Duodenal mucosa (tissue), 2 donors: ENCODE measurements around the gene SDK1.
A peak's percentile ranks its signal among the peaks of the same experiment; 100 is the strongest.

Experiments
- H3K27ac ChIP-seq: one replicate; pipeline ENCODE4 v1.7.0; 2013; ENCODE audit warnings: low read depth, low read length
- H3K27me3 ChIP-seq, 2 donors: one replicate each; pipeline ENCODE4 v1.7.0; 2013; ENCODE audit warnings: low read length in 2 of 2, control low read depth in 1 of 2; ENCODE audit not compliant: insufficient read depth in 2 of 2, control insufficient read depth in 1 of 2
- H3K36me3 ChIP-seq, 2 donors: one replicate each; pipeline ENCODE4 v1.7.0; 2013; ENCODE audit warnings: low read length in 2 of 2, control low read depth in 1 of 2; ENCODE audit not compliant: insufficient read depth in 2 of 2, control insufficient read depth in 1 of 2
- H3K4me1 ChIP-seq, 2 donors: one replicate each; pipeline ENCODE4 v1.7.0; 2013; ENCODE audit warnings: low read length in 2 of 2, control low read depth in 1 of 2; ENCODE audit not compliant: insufficient read depth in 2 of 2, control insufficient read depth in 1 of 2
- H3K4me3 ChIP-seq, 2 donors: one replicate each; pipeline ENCODE4 v1.7.0; 2013; ENCODE audit warnings: low read length in 2 of 2, low read depth in 1 of 2
- H3K9ac ChIP-seq, 2 donors: one replicate each; pipeline ENCODE4 v1.7.0; 2013; ENCODE audit warnings: low read length in 2 of 2, low read depth in 1 of 2
- H3K9me3 ChIP-seq, 2 donors: one replicate each; pipeline ENCODE4 v1.7.0; 2013; ENCODE audit warnings: low read length in 2 of 2, control low read depth in 1 of 2; ENCODE audit not compliant: control insufficient read depth in 1 of 2

Gene SDK1

GRCh38 chr7:3300651-3301448, at the start of gene SDK1:
Gene SDK1, plus strand, starts transcription at chr7:3301252. Its CDS starts 335 bp downstream, at chr7:3301587.
- Histone ChIP-seq H3K4me1 (peaks cover 0 to 11% of the 10 kb centered on the region in 2 donors), H3K27ac (no peak within 1 kb of the TSS), H3K9me3 (no peaks in the 10 kb centered on the region), H3K36me3 (no peaks in the 10 kb centered on the region), H3K4me3 (peak within 1 kb of the TSS; percentile 63 to 65), H3K9ac (peak within 1 kb of the TSS in 1 of 2 donors; percentile 43), H3K27me3 (peaks cover 20 to 27% of the 10 kb centered on the region in 2 donors)

GRCh38 chr7:3254718-3255117, 46.3 kb upstream of the SDK1 start:
- no peak overlapping the region for H3K9ac ChIP-seq
- H3K4me1 ChIP-seq = no peaks in the 10 kb centered on the region
- no peaks in the 10 kb centered on the region for H3K9me3 ChIP-seq
- no peaks in the 10 kb centered on the region for H3K27me3 ChIP-seq
- H3K4me3 ChIP-seq = no peak overlapping the region
- no peaks in the 10 kb centered on the region for H3K36me3 ChIP-seq
- H3K27ac ChIP-seq = no peak overlapping the region

- no peaks in the 10 kb centered on the region for H3K9me3 ChIP-seq
- H3K4me1 ChIP-seq = no peaks in the 10 kb centered on the region
- no peaks in the 10 kb centered on the region for H3K36me3 ChIP-seq
- H3K27ac ChIP-seq = no peak overlapping the region
- H3K9ac ChIP-seq = peak overlapping the region in 1 of 2 donors; percentile 26
- H3K27me3 ChIP-seq = no peaks in the 10 kb centered on the region
- H3K4me3 ChIP-seq = peak overlapping the region; percentile 52 to 64
These were observed 41.2 kb upstream of the SDK1 start for GRCh38 chr7:3259711-3260400.

GRCh38 chr7:3260401-3260715, 40.7 kb upstream of the SDK1 start:
- Histone ChIP-seq H3K27ac (no peak overlapping the region), H3K4me1 (no peaks in the 10 kb centered on the region), H3K9me3 (no peaks in the 10 kb centered on the region), H3K27me3 (no peaks in the 10 kb centered on the region), H3K36me3 (no peaks in the 10 kb centered on the region), H3K4me3 (peak overlapping the region; percentile 52 to 64), H3K9ac (peak overlapping the region in 1 of 2 donors; percentile 26)

GRCh38 chr7:3264693-3265339, 36.2 kb upstream of the SDK1 start:
- no peaks in the 10 kb centered on the region for H3K9me3 ChIP-seq
- H3K4me3 ChIP-seq = no peak overlapping the region
- no peaks in the 10 kb centered on the region for H3K36me3 ChIP-seq
- H3K4me1 ChIP-seq = no peaks in the 10 kb centered on the region
- no peak overlapping the region for H3K9ac ChIP-seq
- H3K27ac ChIP-seq = no peak overlapping the region
- H3K27me3 ChIP-seq = no peaks in the 10 kb centered on the region

GRCh38 chr7:3265388-3265787, 35.7 kb upstream of the SDK1 start:
- Histone ChIP-seq H3K9me3 (no peaks in the 10 kb centered on the region), H3K4me3 (no peak overlapping the region), H3K27me3 (no peaks in the 10 kb centered on the region), H3K27ac (no peak overlapping the region), H3K4me1 (no peaks in the 10 kb centered on the region), H3K36me3 (no peaks in the 10 kb centered on the region), H3K9ac (no peak overlapping the region)

- H3K27ac ChIP-seq = no peak overlapping the region
- H3K4me1 ChIP-seq = no peaks in the 10 kb centered on the region
- no peaks in the 10 kb centered on the region for H3K36me3 ChIP-seq
- no peak overlapping the region for H3K9ac ChIP-seq
- no peaks in the 10 kb centered on the region for H3K27me3 ChIP-seq
- H3K4me3 ChIP-seq = no peak overlapping the region
- H3K9me3 ChIP-seq = no peaks in the 10 kb centered on the region
These were observed 34.8 kb upstream of the SDK1 start for GRCh38 chr7:3266240-3266639.

- no peaks in the 10 kb centered on the region for H3K9me3 ChIP-seq
- no peak overlapping the region for H3K27ac ChIP-seq
- no peak overlapping the region for H3K4me3 ChIP-seq
- no peaks in the 10 kb centered on the region for H3K27me3 ChIP-seq
- no peaks in the 10 kb centered on the region for H3K36me3 ChIP-seq
- no peak overlapping the region for H3K9ac ChIP-seq
- H3K4me1 ChIP-seq = no peaks in the 10 kb centered on the region
These were observed 32.9 kb upstream of the SDK1 start for GRCh38 chr7:3267966-3268690.

GRCh38 chr7:3270362-3270761, 30.7 kb upstream of the SDK1 start:
- H3K9ac ChIP-seq = no peak overlapping the region
- no peaks in the 10 kb centered on the region for H3K9me3 ChIP-seq
- H3K4me3 ChIP-seq = no peak overlapping the region
- no peaks in the 10 kb centered on the region for H3K27me3 ChIP-seq
- no peaks in the 10 kb centered on the region for H3K4me1 ChIP-seq
- H3K36me3 ChIP-seq = no peaks in the 10 kb centered on the region
- no peak overlapping the region for H3K27ac ChIP-seq

GRCh38 chr7:3271298-3271697, 29.8 kb upstream of the SDK1 start:
- H3K9ac ChIP-seq = no peak overlapping the region
- no peaks in the 10 kb centered on the region for H3K9me3 ChIP-seq
- no peaks in the 10 kb centered on the region for H3K36me3 ChIP-seq
- no peaks in the 10 kb centered on the region for H3K27me3 ChIP-seq
- H3K4me3 ChIP-seq = no peak overlapping the region
- no peaks in the 10 kb centered on the region for H3K4me1 ChIP-seq
- no peak overlapping the region for H3K27ac ChIP-seq
